Measurements from ENCODE around the gene BHLHE40.
"Not testable (repeated sequence)": the region's sequence is repeated elsewhere in the genome, so short reads cannot be mapped to it uniquely, and the experiment has no call there.

BHLHE40 gene

GRCh38 chr3:4957978-4958377 is 21.3 kb upstream of the BHLHE40 start:
- DNase-seq (ENCODE audit: insufficient read length, low spot score) (no peak), FAIRE-seq (no peak)
- no peak for TF ChIP-seq CTCF (IDR thresholded peaks at IDR 0.05; ENCODE audit: insufficient read depth, missing control alignments)

- FAIRE-seq = no peak
- DNase-seq (ENCODE audit: insufficient read length, low spot score) = no peak
- no peak for TF ChIP-seq CTCF (IDR thresholded peaks at IDR 0.05; ENCODE audit: insufficient read depth, missing control alignments)
These were observed 20.1 kb upstream of the BHLHE40 start for GRCh38 chr3:4959180-4959579.

GRCh38 chr3:4961865-4962264 is 17.4 kb upstream of the BHLHE40 start:
- FAIRE-seq; DNase-seq (ENCODE audit: insufficient read length, low spot score): not testable (repeated sequence)

- TF ChIP-seq CTCF (IDR thresholded peaks at IDR 0.05; ENCODE audit: insufficient read depth, missing control alignments) = no peak
- DNase-seq (ENCODE audit: insufficient read length, low spot score) (no peak), FAIRE-seq (no peak)
These were observed 15.3 kb upstream of the BHLHE40 start for GRCh38 chr3:4963669-4964570.

GRCh38 chr3:4966006-4966405 is 13.2 kb upstream of the BHLHE40 start:
- not testable (repeated sequence) for DNase-seq (ENCODE audit: insufficient read length, low spot score); FAIRE-seq

GRCh38 chr3:4967683-4968082 is 11.6 kb upstream of the BHLHE40 start:
- FAIRE-seq; DNase-seq (ENCODE audit: insufficient read length, low spot score): not testable (repeated sequence)

- DNase-seq (ENCODE audit: insufficient read length, low spot score); FAIRE-seq: not testable (repeated sequence)
These were observed 7.8 kb upstream of the BHLHE40 start for GRCh38 chr3:4971437-4971836.

GRCh38 chr3:4971838-4972237 is 7.4 kb upstream of the BHLHE40 start:
- DNase-seq (ENCODE audit: insufficient read length, low spot score) (no peak), FAIRE-seq (no peak)
- TF ChIP-seq CTCF (IDR thresholded peaks at IDR 0.05; ENCODE audit: insufficient read depth, missing control alignments) = no peak

- TF ChIP-seq CTCF (IDR thresholded peaks at IDR 0.05; ENCODE audit: insufficient read depth, missing control alignments) = no peak
- DNase-seq (ENCODE audit: insufficient read length, low spot score) = no peak
- FAIRE-seq = no peak
These were observed 6.3 kb upstream of the BHLHE40 start for GRCh38 chr3:4972652-4973643.
